WTC11 (cell line): ENCODE measurements around the gene ACTRT2. TPM values are rescaled to one million over a fixed set of nuclear protein-coding genes. Genes with fewer than 3 reads are reported as not detected.

ENCODE experiments used
- ATAC-seq: fragments of 200-7000 bp; cut with Tn5 transposase; 2 replicates; pipeline ENCODE4 v1.10.0; 2021; ENCODE audit warnings: mild to moderate bottlenecking, moderate library complexity
- CTCF ChIA-PET: fragments of 300-600 bp; sonication (Branson Sonifier 250); formaldehyde crosslinking; loops from one replicate; lab custom pipeline; 2021; ENCODE audit warnings: antibody characterized with exemption; lab: Charles Lee
- POLR2A ChIA-PET: fragments of 350-600 bp; sonication (Branson Sonifier 250); formaldehyde crosslinking; loops from one replicate; lab custom pipeline; 2021; ENCODE audit warnings: antibody characterized with exemption; lab: Charles Lee
- DNase-seq: peaks from one replicate; pipeline ENCODE4 v3.0.0; 2021; ENCODE audit warnings: low spot score
- H3K27ac Mint-ChIP-seq: 2 replicates; pipeline ENCODE4 v1.8.0; 2021; ENCODE audit warnings: mixed read lengths
- H3K27me3 Mint-ChIP-seq: 2 replicates; pipeline ENCODE4 v1.8.0; 2021; ENCODE audit warnings: low read depth, mild to moderate bottlenecking, moderate library complexity, mixed read lengths
- H3K36me3 Mint-ChIP-seq: 2 replicates; pipeline ENCODE4 v1.8.0; 2021; ENCODE audit warnings: mixed read lengths
- H3K4me1 Mint-ChIP-seq: 2 replicates; pipeline ENCODE4 v1.8.0; 2022; ENCODE audit warnings: mixed read lengths
- H3K4me3 Mint-ChIP-seq: 2 replicates; pipeline ENCODE4 v1.8.0; 2021; ENCODE audit warnings: mild to moderate bottlenecking, moderate library complexity, mixed read lengths
- H3K9me3 Mint-ChIP-seq: 2 replicates; pipeline ENCODE4 v1.8.0; 2021; ENCODE audit warnings: mixed read lengths
- ATF1 ChIP-seq: sonication (generic); formaldehyde crosslinking; IDR thresholded peaks from 2 replicates; pipeline ENCODE4 v1.8.1; 2023; ENCODE audit warnings: mild to moderate bottlenecking, moderate library complexity, missing genetic modification reagents
- FOXK1 ChIP-seq: sonication (generic); formaldehyde crosslinking; IDR thresholded peaks from 2 replicates; pipeline ENCODE4 v1.8.0; 2022; ENCODE audit warnings: mild to moderate bottlenecking, moderate library complexity, missing genetic modification reagents
- GABPB1 ChIP-seq: sonication (generic); formaldehyde crosslinking; IDR thresholded peaks from 2 replicates; pipeline ENCODE4 v1.8.1; 2023; ENCODE audit warnings: mild to moderate bottlenecking, missing genetic modification reagents
- GTF2I ChIP-seq: fragments of 250-450 bp; sonication (Bioruptor Pico); conservative IDR thresholded peaks from 2 replicates; pipeline ENCODE4 v1.4.0; 2021; ENCODE audit warnings: mild to moderate bottlenecking
- HMGA2 ChIP-seq: fragments of 250-450 bp; sonication (Bioruptor Pico); IDR thresholded peaks from 2 replicates; pipeline ENCODE4 v1.4.0; 2021; ENCODE audit warnings: mild to moderate bottlenecking, moderate library complexity
- MAX ChIP-seq: sonication (generic); formaldehyde crosslinking; IDR thresholded peaks from 2 replicates; pipeline ENCODE4 v1.8.0; 2022; ENCODE audit warnings: mild to moderate bottlenecking, missing genetic modification reagents
- NR1H2 ChIP-seq: sonication (generic); formaldehyde crosslinking; IDR thresholded peaks from 2 replicates; pipeline ENCODE4 v1.9.0; 2021; ENCODE audit warnings: mild to moderate bottlenecking, moderate library complexity, missing genetic modification reagents
- PRDM15 ChIP-seq: sonication (generic); formaldehyde crosslinking; IDR thresholded peaks from 2 replicates; pipeline ENCODE4 v1.8.0; 2022; ENCODE audit warnings: missing genetic modification reagents
- RELA ChIP-seq: sonication (generic); formaldehyde crosslinking; IDR thresholded peaks from 2 replicates; pipeline ENCODE4 v1.8.1; 2022; ENCODE audit warnings: missing genetic modification reagents, mild to moderate bottlenecking, borderline replicate concordance
- SP1 ChIP-seq: sonication (generic); formaldehyde crosslinking; conservative IDR thresholded peaks from 2 replicates; pipeline ENCODE4 v1.8.1; 2022; ENCODE audit warnings: missing genetic modification reagents
- STAT6 ChIP-seq: sonication (generic); formaldehyde crosslinking; conservative IDR thresholded peaks from 2 replicates; pipeline ENCODE4 v1.8.1; 2023; ENCODE audit warnings: mild to moderate bottlenecking, low read depth, missing genetic modification reagents, moderate library complexity
- TEAD4 ChIP-seq: sonication (generic); formaldehyde crosslinking; IDR thresholded peaks from 2 replicates; pipeline ENCODE4 v1.8.0; 2022; ENCODE audit warnings: mild to moderate bottlenecking, missing genetic modification reagents
- ZNF512 ChIP-seq: sonication (generic); formaldehyde crosslinking; IDR thresholded peaks from 2 replicates; pipeline ENCODE4 v1.8.1; 2022; ENCODE audit warnings: missing genetic modification reagents, borderline replicate concordance
- ZNF532 ChIP-seq: fragments of 250-450 bp; sonication (Bioruptor Pico); IDR thresholded peaks from 2 replicates; pipeline ENCODE4 v1.9.0; 2021; ENCODE audit warnings: mild to moderate bottlenecking, borderline replicate concordance
- total RNA-seq: library from RNA; stranded (reverse); gene quantifications from 3 replicates; pipeline ENCODE4 v1.2.3, GENCODE V29; 2021
- TF ChIP-seq, protein P1 (sequence below): fragments of 250-450 bp; sonication (Bioruptor Pico); conservative IDR thresholded peaks from 2 replicates; pipeline ENCODE4 v1.9.0; 2021; ENCODE audit warnings: mild to moderate bottlenecking

Gene ACTRT2
- total RNA-seq, 1 experiment from 2014 or later: not detected

GRCh38 chr1:3032371-3033039 is 11.2 kb downstream of the ACTRT2 start:
- POLR2A ChIA-PET: interaction anchor here (0.6 kb wide), 1 partner anchor 257 kb away, joined by 3 read pairs; no protein-coding TSS in a partner anchor
- Mint-ChIP-seq H3K4me1 (no peaks in the 10 kb centered on the region), H3K27ac (no peak overlapping the region), H3K36me3 (no peaks in the 10 kb centered on the region), H3K27me3 (no peaks in the 10 kb centered on the region), H3K9me3 (no peaks in the 10 kb centered on the region), H3K4me3 (no peak overlapping the region)
- TF ChIP-seq HMGA2 (CRISPR knock-in tag): no peak
- TF ChIP-seq, protein P1, sequence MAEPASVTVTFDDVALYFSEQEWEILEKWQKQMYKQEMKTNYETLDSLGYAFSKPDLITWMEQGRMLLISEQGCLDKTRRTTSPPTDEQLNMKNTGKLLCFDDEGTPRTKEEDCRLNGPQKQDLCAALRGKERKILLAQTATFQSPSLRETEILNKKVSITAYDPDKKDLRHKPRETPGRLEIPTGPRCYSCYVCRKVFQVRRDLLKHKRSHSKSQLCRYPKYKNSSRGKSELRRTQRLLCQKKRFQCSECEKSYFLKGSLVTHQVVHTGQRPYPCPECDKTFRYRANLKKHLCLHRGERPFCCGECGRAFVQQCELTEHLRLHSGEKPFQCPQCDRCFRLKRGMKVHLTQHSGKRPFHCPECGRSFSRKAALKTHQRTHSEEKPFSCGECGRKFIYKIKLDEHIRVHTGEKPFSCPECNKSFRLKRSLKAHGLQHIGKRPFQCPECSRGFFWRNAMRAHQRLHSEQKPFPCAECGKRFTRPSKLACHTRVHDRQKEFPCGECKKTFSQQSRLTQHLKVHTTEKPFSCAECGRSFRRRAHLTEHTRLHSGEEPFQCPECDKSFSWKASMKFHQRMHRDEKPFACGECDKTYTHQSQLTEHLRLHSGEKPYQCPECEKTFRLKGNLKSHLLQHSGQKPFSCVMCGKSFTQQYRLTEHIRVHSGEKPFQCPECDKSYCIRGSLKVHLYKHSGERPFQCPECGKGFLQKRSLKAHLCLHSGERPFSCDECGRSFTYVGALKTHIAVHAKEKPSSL (CRISPR knock-in tag): no peak
- no peak for TF ChIP-seq PRDM15
- TF ChIP-seq ZNF532 (CRISPR knock-in tag): no peak
- TF ChIP-seq RELA: no peak
- no peak for TF ChIP-seq TEAD4 (CRISPR knock-in tag)
- TF ChIP-seq STAT6 (CRISPR knock-in tag): no peak
- TF ChIP-seq ATF1 (CRISPR knock-in tag): no peak
- DNase-seq: no peak
- CTCF ChIA-PET: interaction anchor here (1.0 kb wide), 1 partner anchor 8 kb away, joined by 3 read pairs; no protein-coding TSS in a partner anchor
- ATAC-seq: no peak

- Mint-ChIP-seq H3K4me1 (no peaks in the 10 kb centered on the region), H3K36me3 (no peaks in the 10 kb centered on the region), H3K9me3 (no peaks in the 10 kb centered on the region), H3K27ac (no peak overlapping the region), H3K27me3 (no peaks in the 10 kb centered on the region), H3K4me3 (no peak overlapping the region)
- POLR2A ChIA-PET: interaction anchor here (0.6 kb wide), 1 partner anchor 256 kb away, joined by 3 read pairs; no protein-coding TSS in a partner anchor
- ATAC-seq (no peak), DNase-seq (no peak)
- CTCF ChIA-PET: interaction anchor here (1.0 kb wide), 1 partner anchor 9 kb away, joined by 3 read pairs; no protein-coding TSS in a partner anchor
- TF ChIP-seq FOXK1 (CRISPR knock-in tag) (no peak), ZNF512 (no peak), GTF2I (no peak), MAX (CRISPR knock-in tag) (no peak), NR1H2 (CRISPR knock-in tag) (no peak), SP1 (CRISPR knock-in tag) (no peak), GABPB1 (CRISPR knock-in tag) (no peak)
- TF ChIP-seq, protein P1 (CRISPR knock-in tag): no peak
Measured at GRCh38 chr1:3033040-3033789, 11.9 kb downstream of the ACTRT2 start.
